ENCODE data around the gene SMG6.

The SMG6 gene

GRCh38 chr17:2011411-2012371, 291.9 kb downstream of the SMG6 start:
- Histone ChIP-seq H3K9me3 (ENCODE audit: insufficient read depth, low read depth, low read length) (no peaks in the 10 kb centered on the region), H3K9ac (ENCODE audit: low read depth, low read length) (no peak overlapping the region), H3K36me3 (ENCODE audit: insufficient read depth, low read length) (no peaks in the 10 kb centered on the region), H3K4me3 (ENCODE audit: low read length) (0 out of 2 replicates have a peak overlapping the region, but pooled peaks have one; percentile 3), H3K27ac (ENCODE audit: low read depth, low read length) (no peak overlapping the region), H3K27me3 (ENCODE audit: insufficient read depth, low read length) (peaks cover 17% of the 10 kb centered on the region), H3K4me1 (ENCODE audit: insufficient read depth, low read length) (peaks cover 7% of the 10 kb centered on the region; the same call in 1 of the 2 replicates)
- 19% methylated on average over 24 of the region's 24 CpGs for WGBS

Data from HUES64 (cell line).